Testis (tissue), 2 donors: ENCODE results near the gene EIF1B.

Source experiments
- CTCF ChIP-seq, 3 experiments: fragments of 450-650 bp in 2 of 3; fragments of 200-600 bp in 1 of 3; sonication (generic) in 1 of 3; IDR thresholded peaks; one replicate each; pipeline ENCODE4 v1.5.1; 2016 to 2019; ENCODE audit warnings: antibody characterized with exemption in 3 of 3, mild to moderate bottlenecking in 2 of 3, moderate library complexity in 1 of 3
- POLR2A ChIP-seq: fragments of 450-650 bp; IDR thresholded peaks from one replicate; pipeline ENCODE4 v1.6.1; 2017; ENCODE audit warnings: antibody characterized with exemption, mild to moderate bottlenecking, moderate library complexity

- no peak for TF ChIP-seq CTCF (IDR thresholded peaks at IDR 0.05)
- no peak for TF ChIP-seq POLR2A
Measured at GRCh38 chr3:40304352-40304751, 5.2 kb upstream of the EIF1B start.
